SK-N-MC (cell line): Measurements from ENCODE around the gene TTC28.

Source experiments
- EZH2 ChIP-seq: fragments of 200-600 bp; sonication (generic); IDR thresholded peaks from one replicate; pipeline ENCODE4 v1.6.1; 2017; ENCODE audit warnings: antibody characterized with exemption
- POLR2AphosphoS5 ChIP-seq: IDR thresholded peaks from 2 replicates; pipeline ENCODE4 v1.6.1; 2012; ENCODE audit warnings: mild to moderate bottlenecking, low read depth, low read length, borderline replicate concordance

GRCh38 chr22:28187612-28188011 is 492.0 kb downstream of the TTC28 start:
- TF ChIP-seq POLR2AphosphoS5: no peak
- TF ChIP-seq EZH2: no peak
